AG20443 (cell line): ENCODE data around the gene SNAP23.

Experiments used
- DNase-seq: peaks from one replicate; pipeline ENCODE4 v3.0.0; 2012; ENCODE audit warnings: low spot score, mixed read lengths

The SNAP23 gene

DNA sequence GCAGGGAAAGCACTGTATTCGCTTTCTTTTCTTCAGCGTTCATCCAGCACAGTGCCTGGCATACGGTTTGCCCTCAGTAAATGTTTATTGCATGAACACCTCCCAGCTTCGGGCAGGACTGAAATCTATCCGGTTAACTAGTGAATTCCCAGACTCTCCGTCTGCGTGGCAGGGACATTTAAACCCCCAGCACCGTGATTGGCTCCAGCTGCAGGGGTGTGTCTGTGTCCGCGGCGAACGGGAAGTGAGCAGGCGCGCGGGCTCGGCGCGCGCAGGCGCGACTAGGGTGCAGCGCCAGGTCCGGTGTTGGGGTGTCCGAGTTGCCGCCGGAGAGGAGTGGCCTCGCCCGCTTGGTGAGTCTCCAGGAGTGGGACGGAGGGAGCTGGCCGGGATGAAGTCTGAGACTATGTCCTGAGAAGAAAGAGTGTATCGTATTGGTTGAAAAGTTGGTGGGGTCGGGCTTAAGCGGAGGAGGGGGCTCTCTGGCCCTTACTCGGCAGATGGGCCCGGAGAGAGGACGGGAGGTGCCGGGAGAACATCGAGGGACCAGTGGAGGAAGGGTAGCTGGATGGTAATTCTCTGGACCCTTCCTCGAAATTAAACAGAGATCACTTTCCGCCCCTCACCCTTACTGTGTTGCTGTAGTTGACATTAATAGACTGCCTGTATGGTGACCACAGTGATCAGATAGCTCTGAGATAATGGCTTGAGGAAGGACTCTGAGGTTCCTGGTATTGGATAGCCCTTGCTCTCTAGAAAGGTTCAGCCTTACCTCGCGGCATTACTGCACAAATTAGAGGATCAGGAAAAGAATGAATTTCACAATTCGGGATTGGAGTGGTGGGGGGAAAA is at the start of gene SNAP23:
Gene SNAP23 (plus strand): TSS at position 274 of the 852 bp plus-strand sequence. CDS start 16,213 bp downstream, outside the sequence.
- peak; percentile 99 for DNase-seq

DNA sequence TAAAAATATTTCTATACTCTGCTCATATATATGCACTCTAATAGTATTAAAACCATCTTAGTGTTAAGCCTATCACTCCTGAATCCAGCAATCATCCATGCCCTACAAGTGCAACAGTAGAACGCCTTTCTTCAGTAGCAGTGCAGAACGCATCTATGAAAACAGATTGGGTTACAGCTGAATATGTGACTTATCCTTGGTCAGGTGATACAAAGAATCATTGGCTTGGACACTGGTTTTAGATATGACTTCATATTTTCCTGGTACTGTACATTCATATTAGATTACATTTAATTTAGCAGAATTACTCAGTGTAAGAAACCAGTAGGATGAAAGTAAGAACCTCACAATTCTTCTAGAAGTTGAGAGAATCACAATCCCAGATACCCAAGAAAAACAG is 47.8 kb upstream of the SNAP23 start:
- DNase-seq: no peak

DNA sequence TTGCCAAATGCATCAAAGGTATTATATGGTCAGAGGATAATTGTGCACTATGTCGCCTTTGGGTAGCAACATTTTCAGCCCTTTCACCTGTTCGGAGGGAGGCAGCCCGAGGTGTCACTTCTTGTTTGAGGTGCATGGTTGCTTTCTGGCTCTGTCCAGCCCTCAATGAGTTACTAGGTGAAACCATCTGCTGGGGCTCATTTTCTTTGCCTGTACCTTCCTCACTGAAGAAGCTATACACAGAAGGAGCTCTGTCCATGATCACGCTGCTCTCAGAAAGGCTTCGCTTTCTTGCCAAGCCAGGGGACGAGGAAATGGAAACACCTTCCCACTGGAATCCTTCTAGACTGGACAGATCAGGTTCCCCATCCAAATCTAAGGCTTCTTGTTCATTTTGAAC is 47.2 kb upstream of the SNAP23 start:
- no peak for DNase-seq

DNA sequence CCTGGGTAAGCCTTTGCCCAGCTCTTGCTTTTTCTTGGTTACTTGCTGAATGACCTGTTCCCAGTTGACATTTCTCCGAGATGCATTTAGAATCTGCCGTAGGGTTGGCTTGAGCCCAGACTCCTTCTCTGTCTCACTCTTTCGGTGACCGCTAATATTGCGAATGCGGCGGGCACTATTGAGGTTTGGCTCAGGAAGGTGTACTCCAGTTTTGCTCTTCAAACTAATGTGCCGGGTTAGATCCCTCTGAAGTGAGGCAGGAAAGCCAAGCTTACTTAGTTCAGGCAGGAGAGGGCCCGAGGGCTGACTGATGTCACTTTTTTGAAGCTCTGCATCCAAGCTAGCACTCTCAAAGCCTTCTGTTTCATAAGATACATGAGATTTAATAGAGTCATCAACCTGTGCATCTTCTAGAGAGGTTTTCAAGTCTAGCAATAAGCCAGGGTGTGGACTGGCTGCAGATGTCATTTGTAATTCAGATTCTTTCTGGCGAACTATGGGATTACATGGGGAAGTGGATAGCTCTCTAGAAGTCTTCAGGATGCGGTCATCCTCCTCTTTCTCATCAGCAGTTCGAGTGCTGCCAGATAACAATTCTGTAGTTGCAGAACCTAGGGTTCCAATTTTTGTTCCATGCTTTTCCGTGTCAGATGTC is 45.5 kb upstream of the SNAP23 start:
- DNase-seq: no peak

DNA sequence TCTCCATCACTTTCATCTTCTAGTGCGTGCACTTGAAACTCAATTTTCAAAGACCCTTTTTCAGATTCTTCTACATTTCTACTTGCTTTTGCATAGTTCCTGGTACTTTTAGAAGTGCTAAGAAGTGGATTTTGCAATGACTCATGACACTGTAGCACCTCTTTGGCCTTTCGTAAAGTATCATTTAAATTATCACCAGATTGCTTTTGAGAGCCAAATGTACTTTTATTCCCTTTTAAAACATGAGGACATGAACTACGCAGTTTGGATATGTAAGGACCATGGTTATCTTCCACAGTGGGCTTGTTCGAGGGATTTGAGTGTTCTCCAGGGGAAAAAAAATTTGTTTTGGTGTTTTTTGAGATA is 45.0 kb upstream of the SNAP23 start:
- DNase-seq: no peak

DNA sequence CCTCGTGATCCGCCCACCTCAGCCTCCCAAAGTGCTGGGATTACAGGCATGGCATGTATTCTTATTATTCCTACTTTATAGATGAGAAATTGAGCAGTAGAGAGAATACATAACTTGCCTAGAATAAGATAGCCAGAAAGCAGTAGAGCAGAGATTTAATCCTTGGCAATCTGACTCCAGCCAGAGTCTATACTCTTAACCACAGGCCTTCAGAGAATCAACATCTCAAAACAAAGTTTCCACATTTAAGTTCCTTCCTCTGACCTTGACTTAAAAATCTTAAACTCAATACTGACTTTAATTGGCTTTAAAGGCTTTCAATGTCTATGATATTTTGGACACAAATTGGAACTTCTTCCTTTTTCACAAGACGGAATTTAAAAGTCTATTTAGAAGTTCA is 41.6 kb upstream of the SNAP23 start:
- DNase-seq: no peak

DNA sequence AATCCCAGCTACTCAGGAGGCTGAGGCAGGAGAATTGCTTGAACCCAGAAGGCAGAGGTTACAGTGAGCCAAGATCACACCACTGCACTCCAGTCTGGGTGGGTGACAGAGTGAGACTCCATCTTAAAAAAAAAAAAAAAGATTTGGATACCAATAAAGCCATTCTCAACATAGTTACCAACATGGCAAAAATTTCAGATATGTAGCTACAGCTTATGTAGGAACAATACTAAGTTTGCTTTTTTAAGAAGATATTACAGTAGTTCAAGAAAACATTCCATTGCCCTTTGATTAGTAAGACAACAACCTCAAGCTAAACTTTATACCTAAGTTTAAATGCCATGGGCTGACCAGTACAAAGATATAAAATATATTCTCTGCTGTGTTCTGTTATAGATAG is 38.9 kb upstream of the SNAP23 start:
- DNase-seq: no peak

DNA sequence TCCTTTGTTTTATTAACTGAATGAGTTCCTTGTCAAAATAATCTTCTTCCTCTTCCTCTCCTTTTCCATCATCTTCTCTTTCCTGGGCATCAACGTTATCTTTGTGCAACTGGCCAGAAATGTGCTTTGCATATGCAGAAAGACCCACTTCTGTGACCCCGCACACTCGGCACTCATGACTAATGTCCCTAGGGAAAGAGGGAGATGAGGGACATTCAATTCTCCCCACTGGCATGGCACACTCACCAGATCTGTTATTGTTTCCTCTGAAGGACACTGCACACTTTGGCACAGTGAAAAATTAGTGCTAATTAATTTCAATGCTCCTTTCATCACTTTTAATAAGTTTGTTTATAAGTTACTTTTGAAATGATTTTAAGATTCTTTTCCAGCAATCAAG is 38.5 kb upstream of the SNAP23 start:
- DNase-seq: peak; percentile 44

DNA sequence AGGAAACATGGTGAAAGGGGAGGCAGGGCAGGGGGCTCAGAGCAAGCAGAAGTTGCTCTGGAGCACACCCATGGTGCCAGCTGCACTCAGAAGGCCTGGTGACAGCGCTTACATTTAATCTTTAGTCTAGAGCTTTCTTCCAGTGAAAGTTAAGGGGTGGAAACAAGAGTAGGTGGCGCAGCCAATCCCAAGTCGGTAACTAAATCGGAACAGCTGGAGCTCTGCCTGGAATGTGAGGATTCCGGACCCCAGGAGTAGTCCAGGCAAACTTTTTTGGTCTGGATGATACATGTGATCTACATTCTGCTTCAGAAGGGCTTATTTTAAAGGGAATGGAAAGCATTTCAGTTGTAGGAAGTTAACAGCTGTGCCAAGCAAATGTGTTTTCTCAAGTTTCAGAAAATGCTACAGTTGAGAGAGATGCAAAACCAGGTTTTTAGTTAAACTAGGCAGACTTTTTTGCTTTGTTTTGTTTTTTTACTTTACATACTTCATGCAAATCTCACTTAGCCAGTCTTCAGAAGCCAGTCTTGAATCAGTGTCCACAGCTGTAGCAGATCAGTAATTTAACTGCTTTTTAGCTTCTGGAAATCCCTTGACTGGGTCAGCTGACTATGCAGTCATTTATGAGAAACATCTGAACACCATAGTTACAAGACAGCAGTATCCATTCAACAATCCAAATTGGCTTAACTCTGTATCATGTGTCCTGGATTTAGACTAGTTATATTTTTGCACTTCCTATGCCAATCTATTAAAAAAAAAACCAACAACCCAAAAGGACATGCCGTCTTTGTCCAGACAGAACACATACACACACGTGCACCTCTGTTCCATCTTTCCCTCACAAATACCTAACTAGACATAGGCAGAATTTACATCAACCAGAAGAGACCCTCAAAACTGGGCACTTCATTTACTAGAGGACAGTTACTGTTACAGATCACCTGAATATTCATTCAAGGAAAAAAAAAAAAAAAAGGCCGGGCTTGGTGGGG is 37.7 kb upstream of the SNAP23 start:
- peak; percentile 90 for DNase-seq

DNA sequence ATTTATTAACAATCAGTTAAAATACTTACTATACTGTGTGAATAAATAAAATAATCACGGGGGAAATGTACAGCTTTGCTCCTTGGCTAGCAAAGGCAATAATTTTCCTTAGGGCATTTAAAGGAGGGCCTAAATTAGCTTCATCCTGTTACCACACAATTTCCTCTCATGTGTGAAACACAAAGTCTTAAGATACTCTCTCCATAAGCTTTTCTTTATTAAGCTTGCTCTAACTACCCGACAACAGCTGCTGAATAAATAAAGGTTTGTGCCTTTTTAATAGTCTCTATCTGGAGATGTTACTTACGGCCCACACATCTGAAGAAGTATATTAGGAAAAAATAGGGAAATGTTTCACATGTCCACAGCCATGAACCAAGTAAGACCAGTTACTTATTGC is 34.2 kb upstream of the SNAP23 start:
- no peak for DNase-seq

DNA sequence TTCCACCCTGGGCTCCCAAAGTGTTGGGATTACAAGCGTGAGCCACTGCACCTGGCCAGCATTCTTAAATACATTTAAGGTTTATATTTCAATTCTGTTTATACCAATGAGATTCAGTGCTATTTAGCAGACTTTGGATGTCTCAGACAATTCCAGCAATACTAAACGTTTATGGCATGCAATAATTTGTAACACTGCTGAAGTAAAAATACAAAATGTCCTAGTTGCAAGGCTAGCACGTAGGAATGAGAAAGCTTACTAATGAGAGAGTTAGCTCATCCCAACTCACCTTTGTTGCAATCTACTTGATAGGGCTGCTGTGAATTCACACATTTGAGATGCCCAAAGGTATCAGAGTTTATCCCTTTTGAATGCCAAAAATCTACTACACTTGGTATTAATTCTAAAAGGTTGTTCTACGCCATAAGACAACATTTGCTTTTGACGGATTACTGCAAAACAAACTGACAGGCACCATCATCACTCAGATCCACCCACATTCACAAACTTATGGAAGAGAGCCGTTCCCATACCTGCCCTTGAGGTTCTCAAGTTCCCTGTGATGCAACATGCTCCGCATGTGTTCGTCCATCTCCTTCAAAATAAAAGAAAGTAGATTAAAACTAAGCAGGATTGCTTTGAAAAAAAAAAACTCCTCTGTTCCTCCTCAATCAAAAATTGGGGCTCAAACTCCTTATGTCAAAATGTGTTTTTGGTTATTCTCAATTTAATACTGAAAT is 29.7 kb upstream of the SNAP23 start:
- DNase-seq: no peak

DNA sequence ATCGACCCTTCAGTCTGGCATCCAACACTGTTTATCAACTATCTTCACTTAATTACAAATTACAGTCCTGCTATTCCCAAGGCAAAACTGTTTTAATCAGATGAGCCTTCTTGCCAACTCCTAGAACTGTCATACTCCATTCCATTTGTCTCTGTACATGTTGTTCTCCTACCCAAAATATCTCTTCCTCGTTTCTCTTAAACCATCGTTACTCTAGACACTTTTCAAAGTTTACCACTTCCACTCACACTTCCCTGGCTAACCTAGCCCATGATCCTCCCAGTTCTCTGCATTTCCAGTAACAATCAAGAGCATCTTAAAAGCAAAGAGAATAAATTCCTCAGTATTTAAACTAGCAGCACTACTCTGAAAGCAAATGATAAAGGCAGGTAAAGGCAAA is 24.4 kb upstream of the SNAP23 start:
- no peak for DNase-seq

DNA sequence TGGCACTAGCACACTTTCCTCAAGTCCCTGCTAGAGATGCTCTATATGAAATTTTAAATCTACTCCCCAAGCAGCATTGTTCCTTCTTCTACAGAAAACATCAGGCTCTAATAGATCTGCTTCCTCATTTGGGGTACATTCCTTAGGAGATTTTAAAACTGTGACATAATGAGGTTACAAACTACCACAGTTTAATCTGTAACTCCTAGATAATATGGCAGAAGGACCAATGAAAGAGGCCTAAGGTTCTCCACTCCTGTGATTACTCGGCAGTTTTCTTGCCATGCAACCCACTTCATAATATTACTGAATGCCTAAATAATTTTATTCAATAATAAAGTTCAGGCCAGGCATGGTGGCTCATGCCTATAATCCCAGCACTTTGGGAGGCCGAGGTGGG is 20.6 kb upstream of the SNAP23 start:
- no peak for DNase-seq

DNA sequence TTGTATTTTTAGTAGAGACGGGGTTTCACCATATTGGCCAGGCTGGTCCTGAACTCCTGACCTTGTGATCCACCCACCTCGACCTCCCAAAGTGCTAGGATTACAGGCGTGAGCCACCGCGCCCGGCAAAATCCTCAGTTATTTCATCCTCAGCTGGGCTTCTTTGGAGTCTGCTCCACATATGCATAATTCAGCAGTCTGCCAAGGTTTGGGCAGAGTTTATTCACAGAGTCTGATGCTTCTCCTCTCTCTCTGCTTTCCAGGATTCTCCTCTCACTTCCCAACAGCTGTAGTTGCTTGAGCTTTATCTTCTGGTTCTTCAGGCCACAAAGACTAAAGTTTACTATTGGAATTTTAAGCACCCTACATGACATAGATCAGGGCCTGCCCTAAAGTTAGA is 12.7 kb upstream of the SNAP23 start:
- no peak for DNase-seq

DNA sequence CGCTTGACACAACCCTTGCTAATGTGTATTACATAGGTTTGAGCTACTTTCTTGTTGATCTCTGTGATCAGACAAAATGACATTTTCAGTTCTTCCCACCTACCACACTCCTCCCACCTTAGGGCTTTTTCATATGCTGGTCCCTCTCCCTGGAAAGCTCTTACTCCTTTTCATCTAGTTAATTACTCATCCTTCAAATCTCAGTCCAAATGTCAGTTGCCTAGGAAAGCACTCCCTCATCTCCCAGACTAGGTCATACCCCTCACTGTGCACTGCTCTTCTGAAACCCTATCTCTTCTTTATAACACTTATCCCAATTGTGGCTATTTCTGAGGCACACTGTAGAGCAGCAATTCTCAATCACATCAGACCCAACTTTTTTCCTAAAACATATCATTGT is 11.8 kb upstream of the SNAP23 start:
- no peak for DNase-seq

DNA sequence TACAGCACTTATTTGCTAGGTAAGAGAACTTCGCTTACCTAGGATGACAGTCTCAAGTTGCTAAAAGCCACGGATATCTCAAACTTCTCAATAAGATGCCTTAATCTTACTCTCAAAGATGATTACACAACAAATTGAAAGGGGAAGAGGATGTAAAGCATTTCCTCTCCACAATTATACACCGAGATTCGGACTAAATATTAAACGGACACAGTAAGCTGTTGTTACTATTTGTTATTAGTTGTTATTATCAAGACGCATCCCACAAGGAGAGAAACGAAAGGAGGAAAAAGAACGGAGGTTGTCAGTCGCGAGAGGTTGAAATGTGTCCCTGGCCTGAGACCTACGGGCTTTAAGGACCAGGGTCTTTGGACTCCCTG is 5.2 kb upstream of the SNAP23 start:
- no peak for DNase-seq

DNA sequence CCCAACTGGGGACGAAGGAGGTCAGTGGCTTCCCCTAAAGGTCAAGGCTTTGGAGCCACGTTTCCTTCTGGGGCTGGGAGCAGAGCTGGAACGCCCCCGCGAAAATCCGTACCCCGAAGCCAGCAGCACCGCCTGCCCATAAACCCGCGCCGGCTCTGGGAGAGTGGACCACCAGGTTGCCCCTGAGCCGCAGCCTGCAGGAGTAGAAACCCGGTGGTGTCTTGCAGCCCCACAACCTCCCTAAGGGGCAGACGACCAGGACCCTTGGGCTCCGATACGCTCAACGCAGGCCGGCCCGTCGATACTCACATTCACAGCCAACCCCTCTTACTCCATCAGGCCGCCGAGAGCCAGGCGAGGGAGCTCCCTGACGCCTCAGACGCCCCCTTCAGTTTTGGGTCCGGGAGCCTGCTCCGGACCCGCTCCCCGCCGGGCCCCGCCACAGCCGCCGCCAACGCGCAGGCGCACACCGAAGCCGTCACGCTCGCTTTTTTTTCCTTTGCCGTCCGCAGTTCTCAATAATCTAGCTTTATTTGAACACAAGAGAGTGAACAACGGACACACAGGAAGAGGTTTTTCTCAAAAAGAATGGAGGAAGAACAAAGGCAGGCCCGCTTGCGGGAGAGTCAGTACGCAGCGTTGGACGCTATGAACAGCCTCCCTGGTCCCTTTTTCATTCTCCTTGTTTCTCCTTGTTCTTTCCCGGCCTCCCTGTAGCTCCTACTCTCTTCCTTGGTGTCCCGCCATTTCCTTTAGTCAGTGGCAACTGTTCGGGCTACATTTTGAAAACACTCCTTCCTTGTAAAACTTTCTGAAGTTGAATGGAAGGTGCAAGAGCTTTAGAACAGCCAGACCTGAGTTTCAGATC is 4.5 kb upstream of the SNAP23 start, which contains the start of gene ZNF106:
Gene ZNF106 (minus strand): TSS at position 471 of the 868 bp plus-strand sequence. CDS start 18,852 bp downstream, outside the sequence.
- DNase-seq: peak; percentile 97

DNA sequence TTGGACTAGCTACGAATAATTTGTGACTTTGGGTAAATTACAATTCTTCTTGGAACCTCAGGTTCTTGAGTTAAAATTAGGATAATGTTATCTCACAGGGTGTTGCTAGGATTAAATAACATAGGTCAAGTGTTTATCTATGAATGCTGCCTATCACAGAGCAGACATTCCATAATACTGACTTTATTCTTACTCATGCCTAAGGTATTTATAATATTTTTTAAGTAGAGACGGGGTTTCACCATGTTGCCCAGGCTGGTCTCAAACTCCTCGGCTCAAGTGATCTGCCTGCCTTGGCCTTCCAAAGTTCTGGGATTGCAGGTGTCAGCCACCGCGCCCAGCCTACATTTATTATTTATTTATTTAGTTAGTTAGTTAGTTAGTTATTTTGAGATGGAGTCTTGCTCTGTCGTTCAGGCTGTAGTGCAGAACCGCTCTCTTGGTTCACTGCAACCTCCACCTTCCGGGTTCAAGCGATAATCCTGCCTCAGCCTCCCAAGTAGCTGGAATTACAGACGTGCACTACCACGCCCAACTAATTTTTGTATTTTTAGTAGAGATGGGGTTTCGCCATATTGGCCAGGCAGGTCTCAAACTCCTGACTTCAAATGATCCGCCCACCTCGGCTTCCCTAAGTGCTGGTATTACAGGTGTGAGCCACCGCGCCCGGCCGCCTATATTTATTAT is 3.8 kb upstream of the SNAP23 start:
- DNase-seq: peak; percentile 47

DNA sequence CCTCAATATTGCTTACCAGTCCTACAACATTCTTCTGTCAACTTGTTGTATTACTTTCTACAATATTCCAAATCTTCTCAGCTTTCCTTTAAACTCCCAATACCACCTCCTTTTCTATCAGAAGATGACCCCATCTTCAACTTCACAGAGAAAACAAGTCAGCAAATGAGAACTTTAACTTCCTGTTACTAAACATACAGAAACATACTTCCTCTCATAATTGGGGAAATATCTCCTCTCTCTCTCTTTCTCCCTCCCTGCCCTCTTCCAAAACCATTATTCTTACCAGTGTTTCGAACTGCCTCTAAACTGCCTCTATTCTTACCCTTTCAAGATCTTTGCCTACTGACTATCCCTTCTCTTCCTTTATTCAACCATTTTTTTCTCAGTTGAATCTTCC is 1.8 kb upstream of the SNAP23 start:
- DNase-seq: no peak

DNA sequence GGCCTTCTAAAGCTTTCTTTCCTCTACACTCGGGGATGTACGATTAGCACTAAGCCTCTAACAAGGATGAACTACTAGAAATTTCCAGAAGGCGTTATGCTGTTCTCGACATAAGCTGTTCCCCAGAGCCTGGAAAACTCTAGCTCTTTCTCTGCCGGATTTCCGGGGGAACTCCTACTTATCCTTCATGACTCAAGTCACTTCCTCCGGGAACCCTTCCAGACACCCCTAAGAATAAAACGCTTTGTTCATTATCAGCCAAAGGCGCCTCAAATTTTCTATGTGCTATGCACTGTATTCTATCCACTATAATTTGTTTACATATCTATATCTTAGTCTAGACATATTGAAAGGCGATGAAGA is 455 bp upstream of the SNAP23 start:
- peak; percentile 52 for DNase-seq
